ENCODE measurements around the gene ACER2.
A peak's percentile ranks its signal among the peaks of the same experiment; 100 is the strongest.

GRCh38 chr9:19493174-19493811, 84.5 kb downstream of the ACER2 start:
- TF ChIP-seq CTCF (IDR thresholded peaks at IDR 0.05; ENCODE audit: poor library complexity): peak; percentile 77
- TF ChIP-seq EZH2 (IDR thresholded peaks at IDR 0.05; ENCODE audit: borderline replicate concordance): no peak

Measured in hepatocyte (in vitro differentiated cells).